ENCODE results near the gene VAT1L.
A peak's percentile ranks its signal among the peaks of the same experiment; 100 is the strongest.

VAT1L gene

GRCh38 chr16:77777745-77778144, 10.6 kb upstream of the VAT1L start:
- H3K36me3 ChIP-seq, result no peaks in the 10 kb centered on the region
- no peak overlapping the region for H3K9ac ChIP-seq
- H3K27ac ChIP-seq, result no peak overlapping the region
- no peaks in the 10 kb centered on the region for H3K4me1 ChIP-seq
- no peaks in the 10 kb centered on the region for H3K27me3 ChIP-seq
- no peak overlapping the region for H3K4me2 ChIP-seq
- no peak overlapping the region for H3K4me3 ChIP-seq
- H4K20me1 ChIP-seq, result no peaks in the 10 kb centered on the region
- no peak for TF ChIP-seq Cebpa-rat (IDR thresholded peaks at IDR 0.05)
- H3K9me3 ChIP-seq (replicated peaks in 1 of 11), result no peaks in the 10 kb centered on the region

- Histone ChIP-seq H3K4me2 (no peak overlapping the region), H3K27ac (no peak overlapping the region), H4K20me1 (no peaks in the 10 kb centered on the region), H3K4me1 (no peaks in the 10 kb centered on the region), H3K36me3 (no peaks in the 10 kb centered on the region), H3K9me3 (replicated peaks in 1 of 11) (peaks cover 0 to 13% (median 4%) of the 10 kb centered on the region in 11 experiments; a peak in 6 of 22 replicates), H3K4me3 (no peak overlapping the region), H3K9ac (no peak overlapping the region), H3K27me3 (no peaks in the 10 kb centered on the region)
- TF ChIP-seq Cebpa-rat (IDR thresholded peaks at IDR 0.05), result no peak
Observed at GRCh38 chr16:77780378-77780837, 8.0 kb upstream of the VAT1L start.

GRCh38 chr16:77781091-77781490, 7.3 kb upstream of the VAT1L start:
- no peak for TF ChIP-seq Cebpa-rat (IDR thresholded peaks at IDR 0.05)
- Histone ChIP-seq H3K27me3 (no peaks in the 10 kb centered on the region), H3K36me3 (no peaks in the 10 kb centered on the region), H3K4me1 (no peaks in the 10 kb centered on the region), H3K4me2 (no peak overlapping the region), H3K27ac (no peak overlapping the region), H3K9me3 (replicated peaks in 1 of 11) (peaks cover 0 to 13% (median 4%) of the 10 kb centered on the region in 11 experiments; a peak in 6 of 22 replicates), H3K4me3 (no peak overlapping the region), H4K20me1 (no peaks in the 10 kb centered on the region), H3K9ac (no peak overlapping the region)

- Histone ChIP-seq H3K36me3 (no peaks in the 10 kb centered on the region), H3K27ac (no peak overlapping the region)
- no peak for TF ChIP-seq Cebpa-rat (IDR thresholded peaks at IDR 0.05)
Observed at GRCh38 chr16:77782694-77783093, 5.7 kb upstream of the VAT1L start.

GRCh38 chr16:77784441-77785372, 3.7 kb upstream of the VAT1L start:
- no peak overlapping the region for H3K27ac ChIP-seq
- no peak for TF ChIP-seq Cebpa-rat (IDR thresholded peaks at IDR 0.05)
- H3K4me1 ChIP-seq, result peaks cover 10 to 20% (median 18%) of the 10 kb centered on the region in 10 experiments
- H3K9ac ChIP-seq, result no peak overlapping the region
- H3K36me3 ChIP-seq, result no peaks in the 10 kb centered on the region
- H3K27me3 ChIP-seq, result peaks cover 26 to 36% (median 31%) of the 10 kb centered on the region in 11 experiments
- H4K20me1 ChIP-seq, result peaks cover 0 to 14% (median 5%) of the 10 kb centered on the region in 11 experiments; a peak in 7 of 22 replicates
- no peak overlapping the region for H3K4me2 ChIP-seq
- peaks cover 0 to 13% (median 4%) of the 10 kb centered on the region in 11 experiments; a peak in 6 of 22 replicates for H3K9me3 ChIP-seq (replicated peaks in 1 of 11)
- no peak overlapping the region for H3K4me3 ChIP-seq

More at GRCh38 chr16:77782694-77783093, 5.7 kb upstream of the VAT1L start:
- H4K20me1 ChIP-seq, result no peaks in the 10 kb centered on the region
- H3K9me3 ChIP-seq (replicated peaks in 1 of 11), result peaks cover 0 to 13% (median 4%) of the 10 kb centered on the region in 11 experiments; a peak in 6 of 22 replicates
- no peak overlapping the region for H3K4me3 ChIP-seq
- H3K4me1 ChIP-seq, result peaks cover 0 to 1% (median 0%) of the 10 kb centered on the region in 10 experiments; a peak in 4 of 20 replicates
- no peak overlapping the region for H3K9ac ChIP-seq
- no peak overlapping the region for H3K4me2 ChIP-seq
- H3K27me3 ChIP-seq, result peaks cover 6 to 15% (median 11%) of the 10 kb centered on the region in 11 experiments

- no peak overlapping the region for H3K4me3 ChIP-seq
- no peak overlapping the region for H3K27ac ChIP-seq
- peaks cover 0 to 13% (median 4%) of the 10 kb centered on the region in 11 experiments; a peak in 6 of 22 replicates for H3K9me3 ChIP-seq (replicated peaks in 1 of 11)
- H4K20me1 ChIP-seq, result peaks cover 0 to 19% (median 11%) of the 10 kb centered on the region in 11 experiments; a peak in 7 of 22 replicates
- H3K4me2 ChIP-seq, result no peak overlapping the region
- peaks cover 12 to 21% (median 19%) of the 10 kb centered on the region in 10 experiments for H3K4me1 ChIP-seq
- no peaks in the 10 kb centered on the region for H3K36me3 ChIP-seq
- H3K9ac ChIP-seq, result no peak overlapping the region
- peaks cover 33 to 42% (median 38%) of the 10 kb centered on the region in 11 experiments for H3K27me3 ChIP-seq
- TF ChIP-seq Cebpa-rat (IDR thresholded peaks at IDR 0.05), result no peak
Observed at GRCh38 chr16:77785373-77785764, 3.0 kb upstream of the VAT1L start.

- Histone ChIP-seq H3K36me3 (no peaks in the 10 kb centered on the region), H3K9me3 (replicated peaks in 1 of 11) (peaks cover 0 to 13% (median 4%) of the 10 kb centered on the region in 11 experiments; a peak in 6 of 22 replicates), H4K20me1 (peaks cover 0 to 19% (median 11%) of the 10 kb centered on the region in 11 experiments; a peak in 7 of 22 replicates), H3K4me3 (no peak overlapping the region), H3K27me3 (peaks cover 42 to 52% (median 47%) of the 10 kb centered on the region in 11 experiments), H3K4me1 (peaks cover 12 to 21% (median 19%) of the 10 kb centered on the region in 10 experiments), H3K27ac (no peak overlapping the region), H3K9ac (no peak overlapping the region), H3K4me2 (no peak overlapping the region)
- TF ChIP-seq Cebpa-rat (IDR thresholded peaks at IDR 0.05), result no peak
Observed at GRCh38 chr16:77786186-77786847, 2.0 kb upstream of the VAT1L start.

DNA sequence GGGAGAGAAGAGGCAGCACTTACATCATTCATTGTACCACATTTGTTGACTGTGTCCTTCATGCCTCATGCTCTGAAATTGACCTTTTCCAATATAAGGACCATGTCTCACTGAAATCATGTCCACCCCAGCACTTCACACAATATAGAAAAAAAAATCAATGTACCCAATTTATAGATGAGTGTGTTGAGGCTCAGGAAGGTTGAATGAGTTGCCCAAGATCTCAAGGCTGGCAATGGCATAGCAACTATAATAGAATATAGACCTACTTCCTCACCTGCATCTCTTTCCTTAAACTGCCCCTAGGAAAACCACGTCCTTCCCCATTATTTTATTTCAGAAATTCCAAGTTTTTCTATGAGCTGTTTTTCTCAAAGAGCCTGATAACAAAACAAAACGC, 912 bp upstream of the VAT1L start:
- H3K4me3 ChIP-seq, result no peak overlapping the region
- peaks cover 12 to 21% (median 19%) of the 10 kb centered on the region in 10 experiments for H3K4me1 ChIP-seq
- peaks cover 0 to 13% (median 4%) of the 10 kb centered on the region in 11 experiments; a peak in 6 of 22 replicates for H3K9me3 ChIP-seq (replicated peaks in 1 of 11)
- peak overlapping the region in 3 of 11 experiments; percentile 99 to 100 (median 99); a peak in 6 of 22 replicates for H3K4me2 ChIP-seq
- peaks cover 44 to 61% (median 55%) of the 10 kb centered on the region in 11 experiments for H3K27me3 ChIP-seq
- H3K27ac ChIP-seq, result no peak overlapping the region
- peaks cover 0 to 19% (median 11%) of the 10 kb centered on the region in 11 experiments; a peak in 7 of 22 replicates for H4K20me1 ChIP-seq
- H3K36me3 ChIP-seq, result no peaks in the 10 kb centered on the region
- no peak overlapping the region for H3K9ac ChIP-seq
- TF ChIP-seq Cebpa-rat (IDR thresholded peaks at IDR 0.05), result no peak
